Upper lobe of right lung (tissue), 1 donor: ENCODE measurements around the gene IL17F. TPM values are rescaled to one million over a fixed set of nuclear protein-coding genes. Genes with fewer than 3 reads are reported as not detected.

Source experiments
- ATAC-seq: fragments of 200-7000 bp; cut with Tn5 transposase; one replicate; pipeline ENCODE4 v1.9.1; 2020; ENCODE audit warnings: mild to moderate bottlenecking, moderate library complexity
- DNase-seq: peaks from one replicate; pipeline ENCODE4 v3.0.0-alpha.2; 2020
- H3K27ac ChIP-seq: fragments of 200-600 bp; one replicate; pipeline ENCODE4 v1.8.0; 2022
- H3K27me3 ChIP-seq: fragments of 200-600 bp; one replicate; pipeline ENCODE4 v1.8.0; 2022; ENCODE audit warnings: mild to moderate bottlenecking
- H3K36me3 ChIP-seq: fragments of 200-600 bp; one replicate; pipeline ENCODE4 v1.8.0; 2022
- H3K4me1 ChIP-seq: fragments of 200-600 bp; one replicate; pipeline ENCODE4 v1.8.0; 2022
- H3K4me3 ChIP-seq: fragments of 200-600 bp; one replicate; pipeline ENCODE4 v1.8.0; 2022; ENCODE audit warnings: mild to moderate bottlenecking
- H3K9me3 ChIP-seq: fragments of 200-600 bp; one replicate; pipeline ENCODE4 v1.8.0; 2022
- intact Hi-C: fragments of 100-400 bp; cut with DNase I; formaldehyde crosslinking; loops from one replicate; pipeline ENCODE4 v1.11.0; 2022
- long read RNA-seq: library from polyadenylated mRNA; unstranded; transcript quantifications from one replicate; pipeline ENCODE4 v2.0.0, GENCODE V29; 2021
- total RNA-seq: library from RNA; stranded (reverse); fragmentation: NEBNext Ultra II Directional; extraction: Animal tissue kit (Norgen Biotek cat#: 25700); gene quantifications from one replicate; pipeline ENCODE4 v1.2.1, GENCODE V29; 2021
- TF ChIP-seq, protein P1 (sequence below): fragments of 200-600 bp; IDR thresholded peaks from one replicate; pipeline ENCODE4 v1.8.0; 2022; ENCODE audit warnings: antibody characterized with exemption
- donor health status: DM: no; HTN: yes; CAD: no; lungs with severe emphysema.

The IL17F gene
- total RNA-seq = not detected
- long read RNA-seq = 0 reads

- TF ChIP-seq, protein P1, sequence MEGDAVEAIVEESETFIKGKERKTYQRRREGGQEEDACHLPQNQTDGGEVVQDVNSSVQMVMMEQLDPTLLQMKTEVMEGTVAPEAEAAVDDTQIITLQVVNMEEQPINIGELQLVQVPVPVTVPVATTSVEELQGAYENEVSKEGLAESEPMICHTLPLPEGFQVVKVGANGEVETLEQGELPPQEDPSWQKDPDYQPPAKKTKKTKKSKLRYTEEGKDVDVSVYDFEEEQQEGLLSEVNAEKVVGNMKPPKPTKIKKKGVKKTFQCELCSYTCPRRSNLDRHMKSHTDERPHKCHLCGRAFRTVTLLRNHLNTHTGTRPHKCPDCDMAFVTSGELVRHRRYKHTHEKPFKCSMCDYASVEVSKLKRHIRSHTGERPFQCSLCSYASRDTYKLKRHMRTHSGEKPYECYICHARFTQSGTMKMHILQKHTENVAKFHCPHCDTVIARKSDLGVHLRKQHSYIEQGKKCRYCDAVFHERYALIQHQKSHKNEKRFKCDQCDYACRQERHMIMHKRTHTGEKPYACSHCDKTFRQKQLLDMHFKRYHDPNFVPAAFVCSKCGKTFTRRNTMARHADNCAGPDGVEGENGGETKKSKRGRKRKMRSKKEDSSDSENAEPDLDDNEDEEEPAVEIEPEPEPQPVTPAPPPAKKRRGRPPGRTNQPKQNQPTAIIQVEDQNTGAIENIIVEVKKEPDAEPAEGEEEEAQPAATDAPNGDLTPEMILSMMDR = no peak
- H3K9me3 ChIP-seq = no peaks in the 10 kb centered on the region
- DNase-seq = no peak
- no peaks in the 10 kb centered on the region for H3K27me3 ChIP-seq
- no peaks in the 10 kb centered on the region for H3K36me3 ChIP-seq
- no peak for ATAC-seq
- H3K4me3 ChIP-seq = no peak within 1 kb of the TSS
- no peaks in the 10 kb centered on the region for H3K4me1 ChIP-seq
- no peak within 1 kb of the TSS for H3K27ac ChIP-seq
- intact Hi-C loops = no loop called here
Measured at GRCh38 chr6:52244400-52244799, at the start of gene IL17F. Gene IL17F (minus strand): TSS chr6:52244500. CDS start chr6:52244429, 71 bp downstream.

GRCh38 chr6:52293067-52293466 is 48.8 kb upstream of the IL17F start:
- ATAC-seq = no peak
- Histone ChIP-seq H3K27me3 (no peaks in the 10 kb centered on the region), H3K4me3 (no peak overlapping the region), H3K4me1 (no peaks in the 10 kb centered on the region), H3K9me3 (no peaks in the 10 kb centered on the region), H3K27ac (no peak overlapping the region), H3K36me3 (no peaks in the 10 kb centered on the region)
- intact Hi-C loops = no loop called here
- no peak for DNase-seq
- TF ChIP-seq, protein P1 = no peak

GRCh38 chr6:52288841-52289240 is 44.5 kb upstream of the IL17F start:
- H3K4me1 ChIP-seq = peaks cover 4% of the 10 kb centered on the region
- TF ChIP-seq, protein P1 = no peak
- no peaks in the 10 kb centered on the region for H3K9me3 ChIP-seq
- H3K4me3 ChIP-seq = no peak overlapping the region
- H3K36me3 ChIP-seq = no peaks in the 10 kb centered on the region
- no peak overlapping the region for H3K27ac ChIP-seq
- intact Hi-C loops = no loop called here
- no peaks in the 10 kb centered on the region for H3K27me3 ChIP-seq
- ATAC-seq (no peak), DNase-seq (no peak)

DNA sequence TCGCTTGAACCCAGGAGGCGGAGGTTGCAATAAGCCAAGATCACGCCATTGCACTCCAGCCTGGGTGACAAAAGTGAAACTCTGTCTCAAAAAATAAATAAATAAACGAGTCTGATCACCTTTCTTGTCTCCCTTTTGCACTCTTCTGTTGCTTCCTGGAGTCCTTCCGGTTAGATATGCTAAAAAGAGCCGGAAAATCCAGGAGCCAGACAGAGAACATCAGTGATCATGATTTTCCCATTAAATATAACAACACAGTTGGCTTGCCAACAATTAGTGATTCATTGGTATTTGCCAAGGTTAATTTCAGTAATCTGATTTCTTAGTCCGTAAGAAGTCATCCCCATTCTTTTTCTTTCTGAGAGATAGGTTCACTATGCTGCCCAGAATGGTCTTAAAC is 43.9 kb upstream of the IL17F start:
- H3K27ac ChIP-seq = no peak overlapping the region
- DNase-seq (no peak), ATAC-seq (no peak)
- TF ChIP-seq, protein P1 = no peak
- no peaks in the 10 kb centered on the region for H3K36me3 ChIP-seq
- no peak overlapping the region for H3K4me3 ChIP-seq
- peaks cover 10% of the 10 kb centered on the region for H3K4me1 ChIP-seq
- no peaks in the 10 kb centered on the region for H3K27me3 ChIP-seq
- no peaks in the 10 kb centered on the region for H3K9me3 ChIP-seq
- intact Hi-C loops = no loop called here

- peak; percentile 24 for ATAC-seq
- no peaks in the 10 kb centered on the region for H3K27me3 ChIP-seq
- TF ChIP-seq, protein P1 = peak; percentile 71
- peaks cover 13% of the 10 kb centered on the region for H3K4me1 ChIP-seq
- H3K36me3 ChIP-seq = peaks cover 9% of the 10 kb centered on the region
- H3K9me3 ChIP-seq = no peaks in the 10 kb centered on the region
- intact Hi-C loops = no loop called here
- H3K4me3 ChIP-seq = no peak overlapping the region
- peak; percentile 78 for DNase-seq
- H3K27ac ChIP-seq = no peak overlapping the region
Measured at GRCh38 chr6:52286798-52287432, 42.6 kb upstream of the IL17F start.
